ENCODE results near the gene APOLD1.

Gene APOLD1

GRCh38 chr12:12839873-12840579 is 54.6 kb downstream of the APOLD1 start:
- no peak for DNase-seq (ENCODE audit: low spot score)

GRCh38 chr12:12840580-12840899 is 55.1 kb downstream of the APOLD1 start:
- DNase-seq (ENCODE audit: low spot score): no peak

Measured in putamen (tissue), 1 donor.